GM12801 (cell line): ENCODE data around the gene TMOD4.

ENCODE experiments used
- TF ChIP-seq, protein P1 (sequence below): IDR thresholded peaks from one replicate; pipeline ENCODE4 v1.5.1; 2011; ENCODE audit warnings: control low read depth; ENCODE audit not compliant: insufficient read length; ENCODE audit errors: extremely low read depth

TMOD4 gene

DNA sequence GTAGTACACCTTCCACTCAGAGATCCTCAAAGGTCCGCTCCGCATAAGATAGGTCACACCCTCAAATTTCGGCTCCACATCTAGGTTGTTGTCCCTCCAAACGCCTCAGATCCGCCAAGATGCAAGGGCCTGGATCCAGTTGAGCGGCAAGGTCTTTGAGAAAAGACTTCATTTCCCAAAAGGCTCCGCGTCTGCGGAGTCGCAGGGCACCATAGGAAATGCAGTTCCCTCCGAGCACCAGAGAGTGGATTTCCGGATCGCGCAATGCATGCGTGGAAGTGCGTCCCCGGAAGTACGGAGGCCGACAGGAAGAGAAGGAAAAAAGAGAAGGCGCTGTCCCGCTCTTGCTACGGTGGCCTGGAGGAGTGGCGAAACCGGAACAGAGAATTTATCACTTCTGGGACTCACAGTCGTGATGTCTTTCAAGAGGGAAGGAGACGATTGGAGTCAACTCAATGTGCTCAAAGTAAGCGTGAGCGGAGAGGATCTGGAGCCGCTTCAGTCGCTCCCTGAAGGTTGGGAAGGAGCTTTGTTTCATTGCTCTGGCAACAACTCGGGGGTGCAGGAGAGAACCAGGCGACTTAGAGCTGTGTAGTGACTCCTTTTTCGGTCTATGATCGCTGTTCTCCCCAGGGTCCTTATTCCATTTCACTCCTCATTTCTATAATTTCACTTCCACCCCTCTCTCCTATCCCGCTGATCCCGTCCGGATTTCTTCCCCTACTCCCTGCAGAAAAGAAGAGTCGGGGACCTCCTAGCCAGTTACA, 9.9 kb downstream of the TMOD4 start, which contains the start of the genes LYSMD1 and SCNM1:
LYSMD1 (minus strand) TSS at position 165 of the 767 bp plus-strand sequence. CDS start 644 bp downstream, outside the sequence.
SCNM1 (plus strand) TSS at position 407 of the 767 bp plus-strand sequence; CDS start at position 416, 9 bp downstream.
- TF ChIP-seq, protein P1, sequence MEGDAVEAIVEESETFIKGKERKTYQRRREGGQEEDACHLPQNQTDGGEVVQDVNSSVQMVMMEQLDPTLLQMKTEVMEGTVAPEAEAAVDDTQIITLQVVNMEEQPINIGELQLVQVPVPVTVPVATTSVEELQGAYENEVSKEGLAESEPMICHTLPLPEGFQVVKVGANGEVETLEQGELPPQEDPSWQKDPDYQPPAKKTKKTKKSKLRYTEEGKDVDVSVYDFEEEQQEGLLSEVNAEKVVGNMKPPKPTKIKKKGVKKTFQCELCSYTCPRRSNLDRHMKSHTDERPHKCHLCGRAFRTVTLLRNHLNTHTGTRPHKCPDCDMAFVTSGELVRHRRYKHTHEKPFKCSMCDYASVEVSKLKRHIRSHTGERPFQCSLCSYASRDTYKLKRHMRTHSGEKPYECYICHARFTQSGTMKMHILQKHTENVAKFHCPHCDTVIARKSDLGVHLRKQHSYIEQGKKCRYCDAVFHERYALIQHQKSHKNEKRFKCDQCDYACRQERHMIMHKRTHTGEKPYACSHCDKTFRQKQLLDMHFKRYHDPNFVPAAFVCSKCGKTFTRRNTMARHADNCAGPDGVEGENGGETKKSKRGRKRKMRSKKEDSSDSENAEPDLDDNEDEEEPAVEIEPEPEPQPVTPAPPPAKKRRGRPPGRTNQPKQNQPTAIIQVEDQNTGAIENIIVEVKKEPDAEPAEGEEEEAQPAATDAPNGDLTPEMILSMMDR = no peak

DNA sequence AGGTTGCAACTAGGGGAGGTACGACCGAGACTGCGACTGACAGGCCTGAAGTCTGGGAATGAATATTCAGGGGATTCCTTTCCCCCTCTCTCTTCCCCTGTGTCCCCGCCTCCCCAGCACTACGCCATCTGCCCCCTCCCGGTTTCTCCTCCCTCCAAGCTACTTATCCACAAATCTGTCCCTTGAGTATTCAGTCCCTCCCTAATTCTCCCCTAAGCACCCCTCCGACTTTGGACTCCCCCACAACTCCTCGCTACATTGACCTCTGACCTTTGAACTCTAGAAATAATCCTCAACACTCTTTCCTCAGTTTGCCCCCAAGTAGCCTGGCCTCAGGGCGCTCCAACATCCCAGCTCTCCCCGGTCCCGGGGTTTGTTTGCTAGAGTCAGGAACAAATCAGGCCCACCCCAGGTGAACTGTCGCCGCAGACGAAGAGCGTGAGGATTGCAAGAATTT, 10.5 kb downstream of the TMOD4 start:
- TF ChIP-seq, protein P1 = no peak

DNA sequence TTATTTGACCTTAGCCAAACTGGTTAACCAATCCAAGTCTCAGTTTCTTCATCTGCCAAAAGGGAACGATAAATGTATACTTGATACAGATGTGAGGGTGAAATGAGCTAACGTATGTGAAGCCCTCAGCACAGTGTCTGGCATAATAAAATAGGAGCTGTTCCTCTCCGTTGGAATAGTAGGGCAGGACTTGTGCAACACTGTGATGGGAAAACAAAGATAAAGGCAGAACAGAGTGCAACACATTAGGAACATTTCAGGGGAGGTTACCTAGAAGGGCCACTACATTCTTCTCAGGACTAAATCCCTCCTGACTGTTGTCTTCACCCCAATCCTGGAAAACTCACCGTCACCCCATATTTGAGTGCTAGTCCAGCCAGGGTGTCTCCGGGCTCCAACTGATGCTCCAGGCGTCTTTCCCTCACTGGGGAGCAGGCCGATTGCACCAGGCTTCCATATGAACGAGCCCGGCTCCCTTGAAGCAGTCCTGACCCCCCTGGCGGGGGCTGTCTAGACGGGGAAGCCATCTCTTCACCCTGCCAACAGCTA, 11.0 kb downstream of the TMOD4 start:
- TF ChIP-seq, protein P1 = no peak

DNA sequence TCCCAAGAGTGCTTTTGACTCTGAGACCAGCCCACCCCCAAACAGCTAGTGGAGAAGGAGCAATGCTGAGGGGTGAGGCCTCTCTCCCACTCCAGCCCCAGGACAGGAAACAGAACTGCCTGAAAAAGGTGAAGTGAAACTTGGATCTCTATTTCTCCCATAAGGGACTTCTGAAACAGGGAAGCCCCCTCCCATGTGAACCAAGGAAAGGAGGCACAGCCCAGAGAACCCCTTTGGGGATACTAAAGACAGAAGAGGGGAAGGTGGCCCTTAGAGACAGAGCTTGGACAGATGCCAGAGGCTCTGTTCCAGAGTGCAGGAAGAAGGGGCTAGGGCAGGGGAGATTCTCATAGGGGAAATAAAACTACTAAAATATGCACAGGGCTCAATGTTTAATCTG, 16.4 kb downstream of the TMOD4 start:
- TF ChIP-seq, protein P1 = no peak

DNA sequence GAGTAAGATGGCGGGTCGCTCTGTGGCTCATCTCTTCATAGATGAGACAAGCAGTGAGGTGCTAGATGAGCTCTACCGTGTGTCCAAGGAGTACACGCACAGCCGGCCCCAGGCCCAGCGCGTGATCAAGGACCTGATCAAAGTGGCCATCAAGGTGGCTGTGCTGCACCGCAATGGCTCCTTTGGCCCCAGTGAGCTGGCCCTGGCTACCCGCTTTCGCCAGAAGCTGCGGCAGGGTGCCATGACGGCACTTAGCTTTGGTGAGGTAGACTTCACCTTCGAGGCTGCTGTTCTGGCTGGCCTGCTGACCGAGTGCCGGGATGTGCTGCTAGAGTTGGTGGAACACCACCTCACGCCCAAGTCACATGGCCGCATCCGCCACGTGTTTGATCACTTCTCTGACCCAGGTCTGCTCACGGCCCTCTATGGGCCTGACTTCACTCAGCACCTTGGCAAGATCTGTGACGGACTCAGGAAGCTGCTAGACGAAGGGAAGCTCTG, 17.0 kb downstream of the TMOD4 start:
- TF ChIP-seq, protein P1 = no peak

DNA sequence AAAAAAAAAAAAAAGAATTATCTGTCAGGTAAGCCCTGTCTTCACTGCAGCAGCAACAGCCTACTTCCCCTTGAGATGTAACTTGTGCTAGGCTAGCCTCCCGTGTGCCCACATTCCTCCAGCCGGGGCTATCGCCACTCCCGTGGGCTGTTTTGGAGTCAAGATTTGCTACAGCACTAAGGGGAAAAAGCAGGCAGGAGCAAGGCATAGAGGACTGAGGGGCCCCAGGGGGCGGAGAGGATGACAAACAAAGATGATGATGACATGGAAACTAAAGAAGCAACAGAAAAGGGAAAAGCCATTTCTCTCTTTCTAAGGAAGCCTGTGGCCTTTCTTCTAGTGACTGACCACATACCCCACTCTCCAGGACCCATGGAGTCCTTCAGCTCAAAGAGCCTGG, 17.5 kb downstream of the TMOD4 start:
- TF ChIP-seq, protein P1 = no peak

DNA sequence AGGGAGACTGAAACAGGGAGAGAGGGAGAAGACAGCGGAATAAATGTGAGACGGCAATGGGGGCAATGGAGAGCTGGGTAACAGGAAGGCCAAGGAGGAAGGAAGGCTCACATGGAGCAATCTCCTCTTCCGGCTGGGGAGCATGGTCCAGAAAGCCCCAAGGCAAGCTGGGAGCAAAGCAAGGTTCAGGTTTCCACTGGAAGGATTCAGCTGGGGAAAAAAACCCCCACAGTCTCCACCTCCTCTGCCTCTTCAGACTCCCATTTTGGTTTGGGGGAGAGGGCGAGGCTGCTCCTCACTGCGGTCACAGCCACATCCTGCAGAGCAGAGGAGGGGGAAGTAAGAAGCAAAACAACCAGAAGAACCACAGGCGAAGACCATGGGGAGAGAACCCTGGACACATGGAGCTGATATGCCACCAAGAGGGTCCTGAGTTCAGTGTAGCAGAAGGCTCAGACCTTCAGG, 18.7 kb downstream of the TMOD4 start:
- TF ChIP-seq, protein P1 = no peak
